Mesenchymal stem cell (in vitro differentiated cells and primary cell): Measurements from ENCODE around the gene KCTD1.

Experiments
- DNase-seq: peaks from one replicate; pipeline ENCODE4 v3.0.0-alpha.2; 2013
- H2AFZ ChIP-seq: one replicate; pipeline ENCODE4 v1.6.1; 2013; ENCODE audit warnings: low read depth, mild to moderate bottlenecking, control low read depth, inconsistent platforms, low read length, moderate library complexity
- H2AK5ac ChIP-seq: 2 replicates; pipeline ENCODE4 v1.6.1; 2013; ENCODE audit warnings: low read length, moderate library complexity, mild to moderate bottlenecking, inconsistent platforms; ENCODE audit not compliant: severe bottlenecking
- H2BK120ac ChIP-seq: one replicate; pipeline ENCODE4 v1.6.1; 2013; ENCODE audit warnings: low read depth, mild to moderate bottlenecking, inconsistent platforms, low read length, moderate library complexity
- H2BK12ac ChIP-seq, 2 experiments: one replicate each; pipeline ENCODE4 v1.6.1; 2013; ENCODE audit warnings: inconsistent platforms in 2 of 2, low read length in 2 of 2, mild to moderate bottlenecking in 2 of 2, moderate library complexity in 2 of 2, control low read depth in 1 of 2
- H2BK15ac ChIP-seq: one replicate; pipeline ENCODE4 v1.6.1; 2013; ENCODE audit warnings: mild to moderate bottlenecking, low read depth, inconsistent platforms; ENCODE audit not compliant: poor library complexity, severe bottlenecking
- H2BK5ac ChIP-seq: 2 replicates; pipeline ENCODE4 v1.6.1; 2013; ENCODE audit warnings: low read depth, mild to moderate bottlenecking, low read length, control low read depth, inconsistent platforms; ENCODE audit not compliant: poor library complexity, severe bottlenecking
- H3K14ac ChIP-seq, 2 experiments: one replicate each; pipeline ENCODE4 v1.6.1; 2013; ENCODE audit warnings: inconsistent platforms in 2 of 2, low read length in 2 of 2, control low read depth in 1 of 2, mild to moderate bottlenecking in 1 of 2, moderate library complexity in 1 of 2
- H3K18ac ChIP-seq, 2 experiments: one replicate each; pipeline ENCODE4 v1.6.1; 2013; ENCODE audit warnings: inconsistent platforms in 2 of 2, low read length in 2 of 2, control low read depth in 1 of 2, low read depth in 1 of 2, mild to moderate bottlenecking in 1 of 2
- H3K23ac ChIP-seq, 2 experiments: one replicate each; pipeline ENCODE4 v1.6.1; 2013; ENCODE audit warnings: inconsistent platforms in 2 of 2, low read length in 2 of 2, mild to moderate bottlenecking in 2 of 2, moderate library complexity in 2 of 2, control low read depth in 1 of 2
- H3K27ac ChIP-seq: 2 replicates; pipeline ENCODE4 v1.5.1; 2013; ENCODE audit warnings: mild to moderate bottlenecking, moderate library complexity, low read length, control low read depth, inconsistent platforms; ENCODE audit not compliant: poor library complexity, severe bottlenecking
- H3K27me3 ChIP-seq, 2 experiments: 2 replicates each; pipeline versions ENCODE4 v1.6.1 to v1.7.0; 2013; ENCODE audit warnings: low read length in 2 of 2, mild to moderate bottlenecking in 2 of 2, moderate library complexity in 2 of 2, control low read depth in 1 of 2, inconsistent platforms in 1 of 2; ENCODE audit not compliant: control insufficient read depth in 1 of 2, insufficient read depth in 1 of 2
- H3K36me3 ChIP-seq, 2 experiments: 2 replicates each; pipeline versions ENCODE4 v1.6.1 to v1.7.0; 2013; ENCODE audit warnings: low read length in 2 of 2, control low read depth in 1 of 2, inconsistent platforms in 1 of 2, low read depth in 1 of 2, mild to moderate bottlenecking in 1 of 2; ENCODE audit not compliant: insufficient read depth in 2 of 2, control insufficient read depth in 1 of 2
- H3K4ac ChIP-seq, 2 experiments: one replicate each; pipeline ENCODE4 v1.6.1; 2013; ENCODE audit warnings: inconsistent platforms in 2 of 2, low read length in 2 of 2, mild to moderate bottlenecking in 2 of 2, moderate library complexity in 2 of 2, control low read depth in 1 of 2, low read depth in 1 of 2
- H3K4me1 ChIP-seq: 2 replicates; pipeline ENCODE4 v1.6.1; 2013; ENCODE audit warnings: low read depth, low read length, control low read depth; ENCODE audit not compliant: control insufficient read depth, insufficient read depth
- H3K4me2 ChIP-seq: 2 replicates; pipeline ENCODE4 v1.6.1; 2013; ENCODE audit warnings: low read length, mild to moderate bottlenecking, inconsistent platforms; ENCODE audit not compliant: poor library complexity, severe bottlenecking
- H3K4me3 ChIP-seq, 2 experiments: 2 replicates each; pipeline versions ENCODE4 v1.5.1 to v1.7.0; 2013; ENCODE audit warnings: low read length in 2 of 2, mild to moderate bottlenecking in 2 of 2, control low read depth in 1 of 2, low read depth in 1 of 2; ENCODE audit not compliant: insufficient read depth in 1 of 2
- H3K79me1 ChIP-seq: replicated peaks from 2 replicates; pipeline ENCODE4 v1.6.1; 2013; ENCODE audit warnings: mild to moderate bottlenecking, control low read depth, low read length, inconsistent platforms; ENCODE audit not compliant: poor library complexity, severe bottlenecking
- H3K9ac ChIP-seq: 2 replicates; pipeline ENCODE4 v1.7.0; 2013; ENCODE audit warnings: mild to moderate bottlenecking, low read length, moderate library complexity
- H3K9me3 ChIP-seq: 2 replicates; pipeline ENCODE4 v1.7.0; 2013; ENCODE audit warnings: mild to moderate bottlenecking, low read length; ENCODE audit not compliant: control insufficient read depth
- H4K8ac ChIP-seq: one replicate; pipeline ENCODE4 v1.6.1; 2013; ENCODE audit warnings: inconsistent platforms, mild to moderate bottlenecking, low read length, moderate library complexity
- H4K91ac ChIP-seq: one replicate; pipeline ENCODE4 v1.6.1; 2013; ENCODE audit warnings: mild to moderate bottlenecking, low read length, inconsistent platforms
- WGBS: methylation state at CpG from one replicate; pipeline ENCODE4 v1.1.7; 2013; ENCODE audit warnings: mixed read lengths; 5-methylcytosine and 5-hydroxymethylcytosine counted together

Gene KCTD1

GRCh38 chr18:26454616-26455015 is 93.7 kb downstream of the KCTD1 start:
- Histone ChIP-seq H3K18ac (no peak overlapping the region), H3K4me1 (peaks cover 11% of the 10 kb centered on the region), H2AK5ac (peak overlapping the region; percentile 15), H3K4me2 (no peak overlapping the region), H4K8ac (no peak overlapping the region), H3K79me1 (peaks cover 9% of the 10 kb centered on the region), H3K9ac (no peak overlapping the region), H3K14ac (no peak overlapping the region), H2BK12ac (no peak overlapping the region), H3K23ac (no peak overlapping the region), H3K27me3 (no peaks in the 10 kb centered on the region), H3K36me3 (peaks cover 8 to 21% of the 10 kb centered on the region in 2 experiments), H3K27ac (peak overlapping the region; percentile 86), H3K4me3 (no peak overlapping the region), H3K4ac (no peak overlapping the region), H4K91ac (no peak overlapping the region), H3K9me3 (no peaks in the 10 kb centered on the region), H2BK120ac (no peak overlapping the region), H2BK15ac (no peak overlapping the region), H2BK5ac (no peak overlapping the region), H2AFZ (no peak overlapping the region)
- WGBS: over 99% methylated on average over 5 of the region's 6 CpGs
- no peak for DNase-seq

GRCh38 chr18:26454192-26454591 is 94.2 kb downstream of the KCTD1 start:
- Histone ChIP-seq H3K9me3 (no peaks in the 10 kb centered on the region), H2BK120ac (no peak overlapping the region), H4K8ac (no peak overlapping the region), H4K91ac (no peak overlapping the region), H3K23ac (no peak overlapping the region), H3K36me3 (peaks cover 5 to 17% of the 10 kb centered on the region in 2 experiments), H3K14ac (no peak overlapping the region), H2BK15ac (no peak overlapping the region), H2BK5ac (peak overlapping the region; percentile 49), H3K4me2 (no peak overlapping the region), H2AK5ac (peak overlapping the region; percentile 40), H3K18ac (no peak overlapping the region), H3K4me3 (no peak overlapping the region), H3K27ac (peak overlapping the region; percentile 86), H3K79me1 (peaks cover 7% of the 10 kb centered on the region), H3K4ac (no peak overlapping the region), H3K27me3 (no peaks in the 10 kb centered on the region), H3K4me1 (peaks cover 11% of the 10 kb centered on the region), H3K9ac (no peak overlapping the region), H2AFZ (no peak overlapping the region), H2BK12ac (no peak overlapping the region)
- WGBS: 89% methylated on average over 3 of the region's 3 CpGs
- DNase-seq: no peak

- Histone ChIP-seq H4K8ac (no peak overlapping the region), H3K9ac (no peak overlapping the region), H4K91ac (no peak overlapping the region), H3K27ac (peak overlapping the region; percentile 86), H3K4ac (no peak overlapping the region), H2BK15ac (no peak overlapping the region), H3K36me3 (peaks cover 5 to 13% of the 10 kb centered on the region in 2 experiments), H3K79me1 (peaks cover 5% of the 10 kb centered on the region), H3K4me1 (peaks cover 8% of the 10 kb centered on the region), H3K4me2 (no peak overlapping the region), H2AFZ (no peak overlapping the region), H3K18ac (no peak overlapping the region), H3K9me3 (no peaks in the 10 kb centered on the region), H3K4me3 (no peak overlapping the region), H2BK120ac (no peak overlapping the region), H3K27me3 (no peaks in the 10 kb centered on the region), H2BK5ac (peak overlapping the region; percentile 49), H2AK5ac (no peak overlapping the region), H2BK12ac (no peak overlapping the region), H3K14ac (no peak overlapping the region), H3K23ac (no peak overlapping the region)
- 90% methylated on average over 3 of the region's 4 CpGs for WGBS
- no peak for DNase-seq
Measured at GRCh38 chr18:26453386-26453901, 94.9 kb downstream of the KCTD1 start.

GRCh38 chr18:26450989-26451682 is 97.2 kb downstream of the KCTD1 start:
- H3K23ac ChIP-seq: no peak overlapping the region
- H3K4me3 ChIP-seq: no peak overlapping the region
- no peak overlapping the region for H2BK12ac ChIP-seq
- WGBS: 87% methylated on average over 6 of the region's 8 CpGs
- no peak overlapping the region for H2BK15ac ChIP-seq
- no peak overlapping the region for H2BK120ac ChIP-seq
- no peaks in the 10 kb centered on the region for H3K27me3 ChIP-seq
- H2AFZ ChIP-seq: no peak overlapping the region
- no peak overlapping the region for H4K8ac ChIP-seq
- no peak overlapping the region for H4K91ac ChIP-seq
- H2BK5ac ChIP-seq: no peak overlapping the region
- H3K9me3 ChIP-seq: no peaks in the 10 kb centered on the region
- DNase-seq: no peak
- peaks cover 6% of the 10 kb centered on the region for H3K4me1 ChIP-seq
- no peak overlapping the region for H3K27ac ChIP-seq
- H2AK5ac ChIP-seq: peak overlapping the region; percentile 35
- H3K18ac ChIP-seq: no peak overlapping the region
- no peak overlapping the region for H3K14ac ChIP-seq
- no peak overlapping the region for H3K4ac ChIP-seq
- peaks cover 5 to 8% of the 10 kb centered on the region in 2 experiments for H3K36me3 ChIP-seq
- no peak overlapping the region for H3K9ac ChIP-seq
- no peaks in the 10 kb centered on the region for H3K79me1 ChIP-seq
- H3K4me2 ChIP-seq: no peak overlapping the region
